ENCODE results near the gene CYP4F2.
"Not testable (repeated sequence)": the region's sequence is repeated elsewhere in the genome, so short reads cannot be mapped to it uniquely, and the experiment has no call there.

Gene CYP4F2, protein sequence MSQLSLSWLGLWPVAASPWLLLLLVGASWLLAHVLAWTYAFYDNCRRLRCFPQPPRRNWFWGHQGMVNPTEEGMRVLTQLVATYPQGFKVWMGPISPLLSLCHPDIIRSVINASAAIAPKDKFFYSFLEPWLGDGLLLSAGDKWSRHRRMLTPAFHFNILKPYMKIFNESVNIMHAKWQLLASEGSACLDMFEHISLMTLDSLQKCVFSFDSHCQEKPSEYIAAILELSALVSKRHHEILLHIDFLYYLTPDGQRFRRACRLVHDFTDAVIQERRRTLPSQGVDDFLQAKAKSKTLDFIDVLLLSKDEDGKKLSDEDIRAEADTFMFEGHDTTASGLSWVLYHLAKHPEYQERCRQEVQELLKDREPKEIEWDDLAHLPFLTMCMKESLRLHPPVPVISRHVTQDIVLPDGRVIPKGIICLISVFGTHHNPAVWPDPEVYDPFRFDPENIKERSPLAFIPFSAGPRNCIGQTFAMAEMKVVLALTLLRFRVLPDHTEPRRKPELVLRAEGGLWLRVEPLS

DNA sequence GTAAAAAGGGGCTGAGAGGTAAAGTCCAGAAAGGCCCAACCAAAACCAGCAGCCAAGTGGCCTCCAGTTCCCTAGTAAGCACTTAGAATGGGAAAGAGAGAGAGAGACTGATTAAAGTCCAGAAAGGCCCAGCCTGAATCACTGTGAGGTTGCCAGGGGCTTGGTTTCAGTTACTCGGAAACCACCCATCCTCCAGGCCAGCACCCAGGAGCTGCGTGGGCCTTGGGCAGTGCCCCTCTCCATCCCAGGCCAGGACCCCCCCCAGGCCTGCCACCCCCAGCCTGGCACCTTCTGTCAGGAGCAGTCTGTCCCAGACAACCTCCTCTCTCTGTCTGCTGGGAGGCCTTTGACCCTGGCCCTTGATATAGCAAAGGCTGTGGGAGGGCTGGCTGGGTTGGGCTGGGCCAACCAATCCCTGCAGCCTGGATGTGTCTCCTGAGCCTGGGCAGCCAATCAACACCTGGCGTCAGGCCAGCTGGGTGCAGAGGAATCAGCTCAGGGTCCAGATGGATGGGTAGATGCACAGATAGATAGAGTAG, at the start of gene CYP4F2:
TSS of gene CYP4F2 (minus strand) at position 337 of the 539 bp plus-strand sequence. CDS start 463 bp downstream, outside the sequence.
- in situ Hi-C loops (cut with HindIII; ENCODE audit: low sequenced_read_pairs): no loop called here

DNA sequence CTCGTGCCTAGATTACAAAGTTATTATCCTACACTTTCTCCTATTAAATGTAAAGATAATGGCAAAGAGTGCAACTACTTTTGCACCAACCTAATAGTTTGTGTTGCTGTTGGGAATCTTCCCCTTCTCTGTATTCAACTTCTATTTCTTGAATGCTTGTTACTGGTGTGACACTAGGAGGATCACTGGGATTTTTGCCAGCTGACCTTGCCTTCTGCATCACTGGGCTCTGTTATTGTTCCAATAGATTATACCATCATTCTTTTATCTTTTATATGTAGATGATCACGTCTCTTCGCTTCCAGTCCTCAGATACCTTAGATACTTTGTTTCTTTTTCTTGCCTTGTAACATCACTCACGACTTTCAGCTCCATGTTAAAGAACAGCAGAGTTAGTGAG, 47.4 kb upstream of the CYP4F2 start:
- in situ Hi-C loops (cut with HindIII; ENCODE audit: low sequenced_read_pairs): no loop called here

DNA sequence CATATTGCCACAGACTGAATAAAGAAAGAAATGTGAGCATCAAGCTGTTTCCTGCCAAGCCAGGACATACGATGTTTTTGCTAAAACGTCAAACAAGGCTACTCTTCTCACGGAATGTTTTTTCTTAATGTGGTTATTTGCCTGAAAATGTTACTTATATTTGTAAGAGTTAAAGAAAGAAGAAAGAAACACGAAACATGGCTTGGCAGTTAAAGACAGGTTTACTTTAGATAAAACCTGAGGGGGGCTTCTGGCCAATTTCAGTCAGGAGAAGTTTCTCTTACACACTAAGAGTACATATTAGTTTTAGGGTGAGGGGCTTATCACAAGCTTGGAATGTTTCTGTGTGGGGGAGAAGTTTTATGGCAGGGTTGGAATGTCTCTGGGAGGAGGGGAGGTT, 46.5 kb upstream of the CYP4F2 start:
- in situ Hi-C loops (cut with HindIII; ENCODE audit: low sequenced_read_pairs): no loop called here

DNA sequence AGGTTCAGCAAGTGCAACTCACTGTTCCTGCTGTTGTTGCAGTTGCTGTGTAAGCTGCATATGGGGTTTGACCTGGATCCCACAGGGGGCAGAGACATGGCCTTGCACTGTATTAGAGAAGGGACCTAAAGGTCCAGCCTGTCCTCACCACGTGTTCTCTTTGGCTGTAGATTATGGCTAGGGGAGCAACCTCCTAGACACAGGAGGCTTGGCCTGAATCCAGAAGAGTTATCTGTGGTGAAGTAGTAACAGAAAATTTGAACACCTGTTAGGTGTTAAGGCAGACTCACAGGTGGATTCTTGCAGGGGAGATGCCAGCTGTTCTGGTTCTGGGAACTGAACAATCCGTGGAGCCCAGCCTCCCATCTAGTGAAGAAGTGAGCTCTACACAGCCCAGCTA, 39.9 kb upstream of the CYP4F2 start:
- in situ Hi-C loops (cut with HindIII; ENCODE audit: low sequenced_read_pairs): no loop called here

DNA sequence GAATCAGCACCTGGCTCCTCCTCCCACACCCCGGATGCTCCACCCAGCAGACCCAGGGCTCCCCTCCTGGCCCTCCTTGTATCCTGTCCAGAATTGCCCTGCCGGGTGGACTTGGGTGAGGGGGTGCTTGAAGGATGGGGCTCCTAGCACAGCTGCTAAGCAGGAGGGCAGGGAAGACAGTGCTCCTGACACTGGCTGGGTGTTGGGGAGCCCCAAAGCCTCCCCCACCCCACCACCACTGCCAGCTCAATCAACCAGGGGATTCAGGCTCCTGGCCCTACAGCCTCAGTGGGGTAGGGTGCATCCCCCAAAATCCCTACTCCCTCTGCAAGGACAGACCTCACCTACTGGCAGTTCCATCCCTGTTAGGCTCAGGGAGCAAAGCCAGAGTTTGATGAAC, 39.1 kb upstream of the CYP4F2 start:
- in situ Hi-C loops (cut with HindIII; ENCODE audit: low sequenced_read_pairs): no loop called here

DNA sequence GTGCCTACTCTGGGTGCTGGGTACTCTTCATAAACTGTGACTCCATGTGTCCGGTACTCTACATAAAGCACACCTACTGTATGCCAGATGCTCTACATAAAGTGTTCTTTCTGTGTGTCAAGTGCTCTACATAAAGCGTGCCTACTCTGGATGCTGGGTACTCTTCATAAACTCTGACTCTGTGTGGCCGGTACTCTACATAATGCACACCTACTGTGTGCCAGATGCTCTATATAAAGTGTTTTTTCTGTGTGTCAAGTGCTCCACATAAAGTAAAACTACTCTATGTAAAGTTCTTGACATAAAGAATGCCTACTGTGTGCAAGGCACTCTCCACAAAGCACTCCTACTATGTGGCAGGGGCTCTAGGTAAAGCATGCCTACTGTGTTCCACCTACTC, 38.3 kb upstream of the CYP4F2 start:
- in situ Hi-C loops (cut with HindIII; ENCODE audit: low sequenced_read_pairs): no loop called here

DNA sequence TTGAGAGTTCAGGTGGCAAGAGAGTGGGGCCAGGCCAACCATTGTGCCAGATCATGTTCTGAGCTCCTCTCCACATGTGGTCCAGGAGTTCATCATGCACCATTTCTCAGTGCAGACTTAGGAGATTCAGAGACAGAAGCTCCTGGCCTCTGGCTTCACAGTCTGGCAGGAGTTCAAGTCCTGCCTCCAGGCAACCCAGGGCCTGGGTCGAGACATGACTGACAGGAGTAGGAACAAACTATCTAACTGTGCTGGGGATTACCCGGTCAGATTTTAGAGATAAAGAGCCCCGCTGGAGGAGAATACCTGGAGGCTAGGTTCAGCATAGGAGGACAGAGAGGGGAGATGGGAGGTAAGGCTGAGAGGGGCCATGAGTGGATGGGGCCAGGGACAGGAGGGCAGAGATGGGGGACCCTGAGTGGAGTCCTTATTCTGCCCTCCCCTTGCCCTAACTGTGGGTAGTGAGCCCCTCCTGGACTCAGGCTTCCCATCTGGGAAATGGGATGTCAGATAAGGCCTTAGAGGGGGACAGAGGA, 37.4 kb upstream of the CYP4F2 start:
- in situ Hi-C loops (cut with HindIII; ENCODE audit: low sequenced_read_pairs): no loop called here

DNA sequence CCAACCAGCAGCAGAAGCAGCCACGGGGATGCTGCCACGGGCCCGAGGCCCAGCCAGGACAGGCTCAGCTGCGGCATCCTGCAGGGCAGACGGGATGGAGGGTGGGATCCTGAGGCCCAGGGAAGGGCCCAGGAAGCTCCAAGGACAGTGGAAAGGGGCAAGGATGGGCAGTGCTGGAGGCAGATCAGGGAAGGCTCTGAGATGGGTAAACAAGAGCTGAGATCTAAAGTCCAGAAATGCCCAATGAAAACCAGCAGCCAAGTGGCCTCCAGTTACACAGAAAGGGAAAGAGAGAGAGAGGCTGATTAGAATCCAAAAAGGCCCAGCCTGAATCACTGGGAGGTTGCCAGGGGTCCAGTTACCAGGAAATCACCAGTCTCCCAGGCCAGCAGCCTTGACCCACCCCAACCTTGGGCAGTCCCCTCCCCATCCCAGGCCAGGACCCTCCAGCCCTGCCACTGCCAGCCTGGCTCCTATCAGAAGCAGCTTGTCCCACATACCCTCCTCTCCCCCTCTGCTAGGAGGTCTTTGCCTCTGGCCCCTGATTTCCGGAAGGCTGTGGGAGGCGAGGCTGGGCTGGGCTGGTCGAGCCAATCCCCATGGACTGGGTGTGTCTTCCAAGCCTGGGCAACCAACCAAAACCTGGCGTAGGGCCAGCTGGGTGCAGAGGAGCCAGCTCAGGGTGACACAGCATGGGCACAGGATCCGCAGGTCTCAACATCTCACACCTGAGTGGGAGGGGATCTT, 36.6 kb upstream of the CYP4F2 start, which contains the start of gene CYP4F11:
TSS of gene CYP4F11 (minus strand) at position 198 of the 747 bp plus-strand sequence. CDS start at position 77, 121 bp downstream.
- in situ Hi-C loops (cut with HindIII; ENCODE audit: low sequenced_read_pairs): no loop called here

DNA sequence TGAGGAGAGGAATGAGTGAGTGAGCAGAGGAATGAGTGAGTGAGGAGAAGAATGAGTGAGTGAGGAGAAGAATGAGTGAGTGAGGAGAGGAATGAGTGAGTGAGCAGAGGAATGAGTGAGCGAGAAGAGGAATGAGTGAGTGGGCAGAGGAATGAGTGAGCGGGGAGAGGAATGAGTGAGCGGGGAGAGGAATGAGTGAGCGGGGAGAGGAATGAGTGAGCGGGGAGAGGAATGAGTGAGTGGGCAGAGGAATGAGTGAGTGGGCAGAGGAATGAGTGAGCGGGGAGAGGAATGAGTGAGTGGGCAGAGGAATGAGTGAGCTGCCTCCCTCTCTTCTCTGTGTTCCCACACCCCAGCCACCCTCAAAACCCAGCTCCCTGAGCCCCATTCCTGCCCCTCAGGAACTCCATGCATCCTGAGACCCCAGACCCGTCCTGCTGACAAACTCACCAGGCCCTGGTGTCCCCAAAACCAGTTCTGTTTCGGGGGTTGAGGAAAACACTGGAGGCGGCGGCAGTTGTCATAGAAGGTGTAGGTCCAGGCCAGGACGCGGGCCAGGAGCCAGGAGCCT, 36.0 kb upstream of the CYP4F2 start:
- in situ Hi-C loops (cut with HindIII; ENCODE audit: low sequenced_read_pairs): not testable (repeated sequence)

DNA sequence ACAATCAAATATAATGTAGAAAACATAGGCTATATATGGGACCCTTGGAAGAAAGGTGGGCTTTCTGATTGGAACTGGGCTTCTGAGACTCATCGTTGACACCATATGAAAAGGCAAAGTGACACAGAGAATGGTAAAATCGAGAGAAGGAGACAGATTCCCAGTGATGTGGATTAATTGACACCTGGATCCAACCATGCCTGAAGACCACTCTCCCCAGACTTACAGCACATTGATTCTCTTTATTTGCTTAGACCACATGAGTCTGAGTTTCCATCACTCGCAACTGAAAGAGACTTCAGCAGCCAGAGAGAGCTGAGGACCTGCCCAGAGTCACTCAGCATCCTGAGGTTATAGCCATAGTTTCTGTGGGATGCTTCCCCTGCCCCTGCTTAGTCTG, 30.4 kb upstream of the CYP4F2 start:
- in situ Hi-C loops (cut with HindIII; ENCODE audit: low sequenced_read_pairs): no loop called here

DNA sequence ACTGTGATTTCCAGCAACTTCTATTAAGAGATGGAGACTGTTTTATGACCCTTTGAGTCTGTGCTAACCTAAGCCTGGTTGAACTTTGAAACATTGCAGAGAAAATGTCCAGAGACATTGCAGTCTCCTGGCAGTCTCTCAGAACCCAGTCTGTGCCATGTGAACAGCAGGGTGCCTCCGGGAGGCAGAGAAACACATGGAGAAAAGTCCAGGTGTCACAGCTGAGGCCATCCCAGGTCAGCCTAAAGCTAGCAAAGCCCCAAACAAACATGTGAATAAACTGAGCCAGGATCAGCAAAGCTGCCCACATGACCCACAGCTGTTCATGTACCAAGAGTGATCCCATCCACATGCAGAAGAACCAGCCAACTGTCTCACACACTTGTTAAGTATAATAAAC, 28.6 kb upstream of the CYP4F2 start:
- in situ Hi-C loops (cut with HindIII; ENCODE audit: low sequenced_read_pairs): no loop called here

DNA sequence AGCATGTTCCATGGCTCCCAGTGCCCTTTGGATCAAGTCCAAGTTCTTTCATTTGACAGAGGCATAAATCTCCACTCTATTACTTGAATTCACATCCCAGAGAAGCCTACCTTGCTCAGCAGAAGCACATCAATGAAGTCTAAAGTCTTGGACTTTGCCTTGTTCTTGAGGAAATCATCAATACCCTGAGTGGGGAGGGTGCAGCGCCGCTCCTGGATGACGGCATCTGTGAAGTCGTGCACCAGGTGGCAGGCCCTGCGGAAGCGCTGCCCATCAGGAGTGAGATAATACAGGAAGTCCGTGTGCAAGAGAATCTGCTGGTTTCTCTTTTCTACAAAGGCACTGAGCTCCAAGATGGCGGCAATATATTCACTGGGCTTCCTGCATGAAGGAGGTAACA, 25.8 kb upstream of the CYP4F2 start:
- in situ Hi-C loops (cut with HindIII; ENCODE audit: low sequenced_read_pairs): no loop called here

DNA sequence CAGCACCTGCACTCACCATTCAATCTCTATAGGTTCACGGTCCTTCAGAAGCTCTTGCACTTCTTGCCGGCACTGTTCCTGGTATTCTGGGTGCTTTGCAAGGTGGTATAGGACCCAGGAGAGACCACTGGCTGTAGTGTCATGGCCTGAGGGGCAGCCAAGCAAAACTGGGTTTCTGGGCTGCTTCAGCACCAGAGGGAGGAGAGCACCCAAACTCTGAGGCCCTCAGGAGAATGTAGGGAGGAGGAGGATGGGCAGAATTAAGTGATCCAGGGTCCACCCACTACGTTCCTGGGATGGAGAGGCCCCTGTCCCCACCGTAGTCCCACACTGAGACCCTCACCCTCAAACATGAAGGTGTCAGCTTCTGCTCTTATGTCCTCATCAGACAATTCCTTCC, 24.1 kb upstream of the CYP4F2 start:
- in situ Hi-C loops (cut with HindIII; ENCODE audit: low sequenced_read_pairs): no loop called here

DNA sequence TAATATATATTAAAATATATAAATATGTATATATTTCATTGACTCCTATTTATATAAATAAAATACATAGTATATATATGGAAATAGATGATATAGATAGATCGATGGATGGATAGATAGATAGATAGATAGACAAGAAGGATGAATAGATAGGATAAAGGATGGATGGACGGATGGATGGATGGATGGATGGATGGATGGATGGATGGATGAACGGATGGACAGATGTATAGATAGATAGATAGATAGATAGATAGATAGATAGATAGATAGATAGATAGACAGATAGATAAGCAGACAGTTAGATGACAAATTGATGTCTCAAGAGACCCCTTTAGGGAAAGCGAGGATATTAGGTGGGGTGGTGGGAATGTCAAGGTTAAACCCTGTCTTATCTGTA, 21.4 kb upstream of the CYP4F2 start:
- in situ Hi-C loops (cut with HindIII; ENCODE audit: low sequenced_read_pairs): no loop called here

DNA sequence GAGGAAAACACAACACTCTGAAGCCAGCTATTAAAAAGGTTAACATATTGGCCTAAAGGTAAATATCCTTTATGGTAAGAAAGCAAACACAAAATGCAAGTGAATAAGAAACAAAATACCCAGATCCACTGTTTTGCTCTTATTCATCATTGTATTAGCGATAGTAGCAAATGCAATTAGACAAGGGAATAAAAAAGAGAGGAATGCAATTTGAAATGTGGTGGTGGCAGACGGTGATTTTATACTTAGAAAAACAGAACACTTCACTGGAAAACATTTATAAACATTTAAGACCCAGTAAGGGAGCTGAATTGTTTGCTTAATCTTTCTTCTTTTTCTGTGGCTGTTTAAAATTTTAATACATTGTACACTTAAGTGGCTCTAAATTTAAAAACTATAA, 17.2 kb upstream of the CYP4F2 start:
- in situ Hi-C loops (cut with HindIII; ENCODE audit: low sequenced_read_pairs): no loop called here

DNA sequence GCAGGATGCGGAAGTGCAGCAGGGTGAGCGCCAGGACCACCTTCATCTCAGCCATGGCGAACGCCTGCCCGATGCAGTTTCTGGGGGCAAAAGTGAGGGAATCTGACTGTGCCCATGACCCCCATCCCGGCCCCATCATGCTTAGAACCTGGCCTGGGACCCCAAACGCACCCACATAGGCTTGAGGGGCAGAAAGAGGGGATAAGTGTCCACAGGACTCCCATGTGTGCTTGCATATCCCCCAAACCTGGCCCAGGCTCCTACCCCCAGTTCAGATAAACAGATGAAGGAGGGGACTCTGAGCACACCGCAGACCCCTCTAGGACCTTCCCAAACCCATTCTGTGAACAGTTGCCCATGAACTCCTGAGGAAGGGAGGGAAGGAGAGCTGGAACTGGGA, 16.0 kb upstream of the CYP4F2 start:
- in situ Hi-C loops (cut with HindIII; ENCODE audit: low sequenced_read_pairs): no loop called here

DNA sequence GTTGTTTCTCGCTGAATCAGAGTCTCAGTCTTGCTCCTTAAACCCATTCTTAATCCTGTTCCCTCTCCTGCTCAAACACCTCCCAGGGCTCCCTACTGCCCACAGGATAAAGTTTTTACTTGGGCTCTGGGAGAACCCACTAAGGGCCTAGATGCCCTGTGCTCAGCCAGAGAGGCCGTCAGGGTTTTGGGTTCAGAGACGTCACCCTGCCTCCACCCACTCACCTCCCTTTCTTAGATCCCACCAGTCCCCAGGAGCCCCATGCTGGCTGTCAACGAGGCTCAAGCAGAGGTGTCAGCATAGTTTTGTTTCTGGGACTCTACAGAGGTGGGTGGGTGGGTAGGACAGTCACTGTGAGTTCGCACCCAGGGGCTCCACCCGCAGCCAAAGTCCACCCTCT, 15.5 kb upstream of the CYP4F2 start:
- in situ Hi-C loops (cut with HindIII; ENCODE audit: low sequenced_read_pairs): no loop called here

DNA sequence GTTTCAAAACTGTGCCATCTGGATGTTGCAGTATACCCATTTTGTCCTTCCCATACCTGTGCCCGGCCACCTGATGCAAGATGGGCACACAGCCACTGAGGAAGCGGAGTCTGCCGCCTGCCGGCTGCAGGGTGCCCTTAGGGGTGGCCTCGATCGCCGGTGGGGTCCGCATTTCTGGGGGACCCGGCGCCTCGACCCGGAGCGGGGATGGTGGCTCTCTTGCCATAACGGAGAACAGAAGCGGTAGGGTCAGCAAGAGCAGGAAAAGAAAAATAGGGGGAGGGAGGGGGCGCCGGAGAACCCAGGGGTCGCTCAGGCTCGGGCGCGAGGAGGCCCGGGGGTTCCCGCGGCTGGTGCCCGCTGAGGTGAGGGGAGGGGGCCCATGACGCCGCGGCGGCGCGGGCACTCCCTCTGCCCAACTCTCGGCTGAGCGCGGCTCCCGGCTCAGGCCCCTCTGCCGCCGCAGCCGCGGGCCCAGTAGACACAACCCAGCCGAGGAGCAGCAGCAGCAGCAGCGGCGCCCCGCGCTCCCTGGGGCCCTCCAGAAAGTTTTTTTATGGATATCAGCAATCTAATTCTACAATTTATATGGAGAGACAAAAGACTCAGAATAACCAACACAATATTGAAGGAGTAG, 13.8 kb upstream of the CYP4F2 start:
- in situ Hi-C loops (cut with HindIII; ENCODE audit: low sequenced_read_pairs): no loop called here

DNA sequence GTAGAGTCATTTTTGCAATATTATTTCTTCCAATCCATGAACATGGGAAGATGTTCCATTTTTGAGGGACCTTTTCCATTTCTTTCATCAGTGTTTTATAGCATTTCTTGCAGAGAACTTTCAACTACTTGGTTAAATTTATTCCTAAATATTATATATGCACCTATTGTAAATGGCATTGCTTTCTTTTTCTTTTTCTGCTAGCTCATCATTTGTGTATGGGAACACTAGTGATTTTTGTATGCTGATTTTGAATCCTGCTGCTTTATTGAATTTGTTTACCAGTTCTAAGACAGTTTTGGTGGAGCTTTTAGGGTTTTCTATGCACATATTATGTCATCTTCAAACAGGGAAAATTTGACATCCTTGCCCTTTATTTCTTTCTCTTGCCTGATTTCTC, 7.2 kb upstream of the CYP4F2 start:
- in situ Hi-C loops (cut with HindIII; ENCODE audit: low sequenced_read_pairs): loop anchor here (10.0 kb wide), 1 partner anchor 270 kb away; no protein-coding TSS in a partner anchor

DNA sequence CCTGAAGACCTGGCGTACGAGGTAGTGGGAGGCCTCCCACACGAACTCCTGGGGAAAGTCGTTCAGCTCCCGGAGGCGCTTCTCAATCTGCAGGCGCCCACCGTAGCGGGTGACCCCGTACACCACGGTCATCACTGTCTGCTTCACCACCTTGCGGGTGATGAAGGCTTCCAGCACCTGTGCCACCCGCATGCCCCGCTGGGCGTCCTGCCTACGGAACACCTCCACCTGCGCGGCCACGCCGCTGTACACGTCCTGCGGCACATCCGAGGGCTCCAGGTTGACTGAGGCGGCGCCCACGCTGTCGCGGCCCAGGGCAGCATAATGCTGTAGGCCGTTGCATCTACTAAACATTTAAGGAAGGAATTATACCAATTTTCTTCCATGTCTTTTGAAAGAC, 5.0 kb upstream of the CYP4F2 start:
- in situ Hi-C loops (cut with HindIII; ENCODE audit: low sequenced_read_pairs): loop anchor here (10.0 kb wide), 1 partner anchor 268 kb away; no protein-coding TSS in a partner anchor
